NCI-H446 treated with DMSO at 0.1 percent for 48 hours (cell line): ENCODE results near the gene ZNF385C.

Experiments used
- DNase-seq: peaks from one replicate; lab custom pipeline; 2025; lab: John Stamatoyannopoulos, UW

The ZNF385C gene

DNA sequence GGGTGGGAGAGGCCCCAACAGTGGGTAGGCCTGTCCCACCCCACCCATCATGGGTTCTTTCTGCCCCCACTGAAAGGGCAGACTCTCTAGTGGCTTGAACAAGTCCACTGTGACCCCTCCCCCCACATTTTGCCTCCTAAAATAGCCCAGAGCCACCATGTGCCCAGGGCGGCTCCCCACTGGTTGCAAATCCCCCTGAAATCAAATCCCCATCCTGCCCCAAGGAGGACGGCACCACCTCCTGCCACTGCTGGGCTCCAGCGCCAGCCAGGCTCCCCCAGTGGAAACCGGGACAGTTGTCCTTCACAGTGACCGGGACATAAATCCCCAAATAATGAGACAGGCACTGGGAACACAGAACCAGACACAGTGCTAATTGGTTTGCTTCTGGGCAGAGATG is 20.5 kb downstream of the ZNF385C start:
- no peak for DNase-seq

DNA sequence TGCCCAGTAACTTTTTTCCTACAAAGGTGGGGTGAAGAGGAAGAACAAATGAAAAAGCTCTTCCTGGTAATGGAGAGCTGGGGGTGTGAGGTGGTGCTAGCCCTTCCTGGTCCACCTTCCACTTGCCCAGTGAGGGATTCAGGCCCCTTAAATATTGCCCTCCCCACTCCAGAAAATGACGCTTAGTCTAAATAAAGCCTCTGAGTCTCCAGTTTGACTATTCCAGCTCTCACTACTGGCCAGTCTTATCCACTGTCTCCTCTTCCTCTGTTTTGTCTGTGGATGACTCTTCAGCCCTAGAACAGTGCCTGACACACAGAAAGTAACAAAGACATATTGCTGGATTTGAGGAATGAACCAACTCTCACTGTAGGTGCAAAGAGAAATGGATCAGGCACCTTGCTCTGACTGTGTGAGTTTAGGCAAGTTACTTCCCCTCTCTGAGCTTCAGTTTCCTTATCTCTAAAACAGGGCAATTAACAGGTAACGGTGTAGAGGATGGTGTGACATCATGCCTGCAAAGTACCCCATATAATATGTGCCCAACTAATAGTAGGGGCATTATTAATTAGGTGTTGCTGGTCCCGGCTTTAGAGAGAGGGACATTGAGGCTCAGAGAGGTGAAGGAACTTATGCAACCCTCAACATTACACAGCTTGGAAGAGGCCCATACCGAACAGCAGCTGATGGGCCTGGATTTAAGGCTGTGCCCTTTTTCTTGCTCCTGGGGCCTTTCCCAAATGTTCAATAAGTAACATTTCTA is 21.3 kb downstream of the ZNF385C start:
- DNase-seq, result no peak

DNA sequence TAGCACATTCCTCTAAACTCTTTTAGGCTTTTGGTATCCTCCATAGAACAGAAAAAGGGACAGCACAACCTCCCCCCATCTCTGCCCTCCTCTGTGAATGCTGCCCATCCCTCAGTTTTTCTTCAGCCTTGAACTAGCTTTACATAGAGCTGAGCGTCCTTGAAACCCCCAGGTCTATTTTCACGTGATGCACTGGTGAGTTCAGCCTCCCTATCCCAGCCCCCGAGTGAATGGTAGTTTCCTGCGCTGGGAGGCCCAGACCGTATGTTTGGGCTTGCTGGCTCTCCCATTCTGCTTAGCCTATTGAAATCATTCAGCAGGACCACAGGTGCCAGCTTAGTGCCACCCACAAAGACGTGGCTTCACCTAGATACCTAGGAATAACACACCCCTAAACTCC is 22.5 kb downstream of the ZNF385C start:
- DNase-seq, result no peak

DNA sequence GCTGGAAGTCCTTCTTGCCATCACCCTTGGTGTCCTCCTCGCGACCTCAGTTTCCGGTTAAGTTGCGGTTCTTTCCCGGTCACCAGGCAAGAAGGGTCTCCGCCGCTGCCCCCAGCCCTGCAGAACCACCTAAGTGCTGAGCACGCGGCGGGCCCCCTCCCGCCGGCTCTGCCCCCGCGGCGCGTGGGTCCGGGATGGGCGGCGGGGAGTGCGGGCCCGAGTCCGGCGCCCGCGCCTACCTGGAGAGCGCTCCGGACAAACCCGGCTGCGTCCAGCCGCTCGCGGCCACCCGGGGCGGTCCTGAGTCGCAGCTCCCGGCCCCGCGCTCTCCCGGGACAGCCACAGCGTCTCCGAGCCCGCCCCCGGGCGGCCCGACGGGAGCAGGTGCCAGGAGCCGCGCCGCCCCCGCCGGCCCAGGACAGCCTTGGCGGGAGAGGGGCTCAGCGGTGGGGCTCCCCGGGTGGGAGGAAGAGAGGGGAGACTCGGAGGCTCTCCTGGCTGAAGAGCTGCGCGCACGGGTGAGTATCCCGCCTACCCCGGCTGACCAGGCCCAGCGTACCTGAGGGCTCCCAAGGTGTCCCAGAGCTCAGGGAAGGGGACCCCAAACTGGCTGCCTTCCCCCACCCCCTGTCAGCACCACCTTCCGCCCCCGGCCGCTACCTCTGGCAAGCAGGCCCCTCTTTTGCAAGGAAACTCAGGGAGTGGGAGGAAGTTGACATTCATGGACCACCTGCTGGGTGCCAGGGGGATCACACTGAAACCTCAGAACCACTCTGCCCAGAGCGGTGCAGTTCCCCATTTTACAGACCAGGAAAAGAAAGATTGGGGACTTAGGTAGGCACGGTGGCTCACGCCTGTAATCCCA is 25.7 kb downstream of the ZNF385C start:
- no peak for DNase-seq

- no peak for DNase-seq
These were observed 26.5 kb downstream of the ZNF385C start for GRCh38 chr17:42071810-42072209.

GRCh38 chr17:42068979-42069378 is 29.3 kb downstream of the ZNF385C start:
- DNase-seq, result no peak

- no peak for DNase-seq
These were observed 30.7 kb downstream of the ZNF385C start for GRCh38 chr17:42067371-42068091.

- no peak for DNase-seq
These were observed 33.1 kb downstream of the ZNF385C start for GRCh38 chr17:42065201-42065600.

GRCh38 chr17:42062681-42063080 is 35.6 kb downstream of the ZNF385C start:
- no peak for DNase-seq

- DNase-seq, result no peak
These were observed 36.4 kb downstream of the ZNF385C start for GRCh38 chr17:42061646-42062487.

DNA sequence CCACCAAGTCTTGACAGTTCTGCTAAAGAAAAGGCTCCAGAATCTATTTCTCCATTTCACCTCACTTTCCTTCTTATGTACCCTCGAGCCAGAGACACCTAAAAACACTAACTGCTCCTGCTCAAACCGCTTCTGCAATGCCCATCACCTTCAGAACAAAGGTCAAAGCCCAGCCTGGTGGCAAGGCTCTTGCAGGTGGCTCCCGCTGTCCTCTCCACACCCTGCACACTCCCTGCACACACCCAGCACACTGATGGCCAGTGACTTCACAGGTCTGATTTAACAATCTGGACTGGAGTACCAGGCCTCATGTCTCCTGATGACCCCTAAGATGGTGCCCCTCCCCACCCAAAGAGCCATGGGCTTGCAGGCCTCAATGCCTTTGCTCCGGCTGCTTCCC is 38.0 kb downstream of the ZNF385C start:
- DNase-seq, result no peak

- no peak for DNase-seq
These were observed 38.5 kb downstream of the ZNF385C start for GRCh38 chr17:42059815-42060214.

GRCh38 chr17:42058063-42058462 is 40.2 kb downstream of the ZNF385C start:
- DNase-seq, result no peak

GRCh38 chr17:42056635-42057034 is 41.6 kb downstream of the ZNF385C start:
- no peak for DNase-seq

- DNase-seq, result no peak
These were observed 42.8 kb downstream of the ZNF385C start for GRCh38 chr17:42055496-42055895.

GRCh38 chr17:42055027-42055426 is 43.2 kb downstream of the ZNF385C start:
- no peak for DNase-seq

DNA sequence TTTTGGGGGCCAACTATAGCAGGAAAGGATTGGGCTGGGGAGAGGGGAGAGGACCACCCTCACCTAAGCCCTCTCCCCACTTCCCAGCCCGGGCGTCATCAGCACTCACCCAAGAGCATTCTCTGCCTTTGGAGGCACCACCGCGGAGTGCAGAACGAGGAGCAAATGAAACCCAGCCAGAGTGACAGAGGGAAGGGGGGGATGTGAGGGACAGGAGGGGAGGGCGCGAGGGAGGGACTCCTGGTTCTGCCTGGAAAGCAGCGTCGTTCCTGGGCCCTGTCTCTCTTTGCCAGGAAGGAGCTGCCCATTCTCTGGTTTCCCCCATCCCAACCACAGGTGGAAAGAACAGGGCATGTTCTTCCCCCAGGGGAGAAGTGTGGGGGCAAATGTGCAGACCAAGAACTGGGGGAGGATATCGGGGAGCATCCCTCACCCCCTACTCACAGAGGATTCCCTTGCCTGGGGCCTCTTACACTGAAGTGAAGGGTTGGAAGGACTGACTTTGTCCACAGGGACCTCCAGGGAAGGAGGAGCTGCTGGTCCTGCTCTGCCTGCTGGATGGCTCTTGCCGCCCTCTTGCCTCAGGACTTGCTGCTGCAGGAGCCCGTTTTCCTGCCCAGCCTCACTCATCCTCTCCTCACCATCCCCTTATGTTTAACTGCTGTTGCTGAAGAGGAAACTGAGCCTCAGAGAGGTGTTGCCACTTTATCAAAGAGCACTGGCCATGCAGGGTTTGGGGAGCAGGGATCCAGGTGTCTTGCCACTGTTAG is 44.4 kb downstream of the ZNF385C start:
- no peak for DNase-seq

DNA sequence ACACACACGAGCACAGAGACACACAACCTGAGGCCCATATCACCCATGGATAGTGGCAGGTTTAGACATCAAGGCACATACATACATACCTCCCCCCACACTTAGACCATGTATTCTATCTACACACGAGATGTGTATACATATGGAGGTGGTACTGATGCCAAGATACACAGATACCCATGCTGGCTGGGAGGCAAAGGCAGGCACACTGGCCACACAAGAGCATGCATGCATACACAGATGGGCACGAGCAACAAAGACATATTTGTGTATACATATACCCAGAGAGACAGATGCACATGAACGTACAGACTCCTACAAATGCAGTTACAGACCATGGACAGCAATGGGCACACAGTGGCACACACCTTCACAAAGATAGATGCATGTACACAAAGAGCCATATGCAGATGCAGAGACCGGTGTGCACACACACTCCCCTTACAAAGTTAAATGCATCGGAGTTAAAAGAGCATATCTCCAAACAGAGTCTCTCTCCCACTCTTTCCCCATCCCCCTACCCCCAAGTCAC is 45.9 kb downstream of the ZNF385C start:
- no peak for DNase-seq

GRCh38 chr17:42051645-42052044 is 46.6 kb downstream of the ZNF385C start:
- no peak for DNase-seq

DNA sequence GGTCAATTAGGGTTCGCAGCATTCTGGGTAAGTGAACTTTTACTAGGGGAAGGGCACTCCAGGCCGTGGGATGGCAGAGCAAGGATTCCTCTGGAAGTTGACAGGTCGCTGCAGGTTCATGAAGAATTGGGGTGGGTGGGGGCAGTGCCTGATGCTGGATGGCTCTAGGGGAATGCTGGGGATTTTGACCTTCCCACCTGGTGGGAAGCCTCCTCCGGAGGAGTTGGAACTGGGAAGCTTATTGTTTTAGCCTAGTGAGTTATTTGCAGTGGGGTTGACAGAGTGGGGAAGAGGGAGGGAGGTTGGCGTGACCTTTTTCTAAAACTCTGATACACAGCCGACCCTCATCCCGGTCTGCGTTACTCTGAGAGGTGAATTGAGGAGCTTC is 47.3 kb downstream of the ZNF385C start:
- no peak for DNase-seq
